Activated CD4-positive, alpha-beta T cell treated with anti-CD3 and anti-CD28 coated beads, Interleukin-2, Interleukin-6, amounts not matched to agents 100 ng/mL and 50 ng/mL, durations not matched to agents 16 hours and 8 hours (primary cell): ENCODE measurements around the gene DAG1.
"Not testable (repeated sequence)": the region's sequence is repeated elsewhere in the genome, so short reads cannot be mapped to it uniquely, and the experiment has no call there.

Experiments used
- DNase-seq: peaks from one replicate; pipeline ENCODE4 v3.0.0-alpha.2; 2020

DAG1 gene

DNA sequence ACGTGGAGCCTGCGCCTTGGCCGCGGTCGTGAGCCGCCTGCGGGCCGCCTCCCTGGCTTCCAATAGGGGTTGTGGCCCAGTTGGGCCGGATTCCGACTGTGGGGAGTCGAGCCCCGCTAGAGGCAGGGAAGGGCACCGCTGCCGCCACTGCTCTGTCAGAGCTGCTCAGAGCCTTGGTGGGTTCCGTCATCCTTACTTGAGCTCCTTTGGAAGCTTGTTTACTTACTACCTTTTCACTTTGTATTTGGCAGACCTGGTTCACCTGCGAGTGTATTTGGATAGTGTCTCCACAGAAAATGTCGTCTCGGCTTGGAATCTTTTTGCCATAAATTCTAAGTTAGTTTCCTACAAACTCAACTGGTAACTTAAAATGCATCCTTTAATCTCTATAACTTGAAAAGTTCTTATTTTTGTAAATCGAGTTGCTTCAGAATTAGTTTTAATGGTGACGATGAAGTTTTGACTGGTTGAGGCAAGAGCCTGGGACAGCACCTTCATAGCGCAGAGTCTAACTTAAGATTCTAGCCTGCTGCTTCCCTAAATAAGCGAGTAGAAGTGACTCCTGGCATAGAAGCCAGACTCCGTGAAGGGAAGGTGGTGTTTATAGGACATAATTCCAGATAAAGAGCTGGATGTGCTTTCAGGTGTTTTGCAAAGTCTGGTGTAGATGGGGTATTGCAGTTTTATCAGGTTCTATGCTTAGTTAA lies 800 bp downstream of the DAG1 start:
- DNase-seq: no peak

- no peak for DNase-seq
Observed at GRCh38 chr3:49471856-49472495, 1.9 kb downstream of the DAG1 start.

DNA sequence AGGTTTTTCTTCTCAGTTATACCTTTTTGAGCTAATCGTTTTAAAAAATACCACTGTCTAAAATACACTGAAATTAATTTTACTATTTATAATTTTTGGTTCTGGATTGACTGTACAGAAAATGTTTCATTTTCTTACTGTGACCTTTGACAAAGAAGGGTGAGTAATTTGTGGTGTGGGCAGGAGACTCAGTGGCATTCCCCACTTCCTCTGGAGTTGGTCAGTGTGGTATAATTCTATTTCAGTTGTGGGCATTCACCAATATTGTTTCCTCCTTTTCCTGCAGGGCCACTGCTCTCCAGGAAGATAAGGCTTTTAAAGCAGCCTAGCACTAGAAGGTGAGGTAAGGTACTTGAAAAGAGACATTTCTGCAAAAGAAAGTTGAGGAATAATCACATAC lies 6.5 kb downstream of the DAG1 start:
- DNase-seq: peak; percentile 68

GRCh38 chr3:49482766-49483165 lies 12.7 kb downstream of the DAG1 start:
- no peak for DNase-seq

GRCh38 chr3:49484471-49484870 lies 14.4 kb downstream of the DAG1 start:
- no peak for DNase-seq

DNA sequence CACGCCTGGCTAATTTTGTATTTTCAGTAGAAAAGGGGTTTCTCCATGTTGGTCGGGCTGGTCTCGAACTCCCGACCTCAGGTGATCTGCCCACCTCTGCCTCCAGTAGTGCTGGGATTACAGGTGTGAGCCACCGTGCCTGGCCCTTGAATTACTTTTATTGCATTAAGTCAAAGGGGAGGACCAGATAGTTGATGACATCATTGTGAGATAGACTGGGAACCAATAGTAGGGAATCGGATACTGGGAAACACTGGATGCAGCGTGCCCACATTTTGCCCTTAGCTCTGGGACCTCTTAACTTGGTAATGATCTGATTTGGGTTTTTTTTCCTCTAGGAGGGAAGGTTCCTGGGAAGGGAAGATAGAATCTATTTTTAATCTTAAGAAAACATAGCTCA lies 19.2 kb downstream of the DAG1 start:
- no peak for DNase-seq

- no peak for DNase-seq
Observed at GRCh38 chr3:49492969-49493368, 22.9 kb downstream of the DAG1 start.

- no peak for DNase-seq
Observed at GRCh38 chr3:49493901-49494300, 23.8 kb downstream of the DAG1 start.

- DNase-seq: no peak
Observed at GRCh38 chr3:49495023-49495422, 25.0 kb downstream of the DAG1 start.

DNA sequence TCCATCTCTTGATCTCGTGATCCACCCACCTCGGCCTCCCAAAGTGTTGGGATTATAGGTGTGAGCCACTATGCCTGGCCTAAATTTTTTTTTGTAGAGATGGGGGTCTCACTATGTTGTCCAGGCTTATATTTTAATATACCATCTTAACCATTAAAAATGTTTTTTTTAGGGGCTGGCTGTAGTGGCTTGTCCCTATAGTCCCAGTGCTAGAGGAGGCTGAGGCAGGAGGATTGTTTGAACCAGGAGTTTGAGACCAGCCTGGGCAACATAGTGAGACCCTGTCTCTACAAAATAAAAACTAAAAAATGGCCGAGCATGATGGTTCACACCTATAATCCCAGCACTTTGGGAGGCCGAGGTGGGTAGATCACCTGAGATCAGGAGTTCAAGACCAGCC lies 26.8 kb downstream of the DAG1 start:
- DNase-seq: not testable (repeated sequence)

GRCh38 chr3:49497606-49498005 lies 27.5 kb downstream of the DAG1 start:
- no peak for DNase-seq

GRCh38 chr3:49498239-49498638 lies 28.2 kb downstream of the DAG1 start:
- DNase-seq: no peak

GRCh38 chr3:49498648-49499047 lies 28.6 kb downstream of the DAG1 start:
- DNase-seq: no peak

DNA sequence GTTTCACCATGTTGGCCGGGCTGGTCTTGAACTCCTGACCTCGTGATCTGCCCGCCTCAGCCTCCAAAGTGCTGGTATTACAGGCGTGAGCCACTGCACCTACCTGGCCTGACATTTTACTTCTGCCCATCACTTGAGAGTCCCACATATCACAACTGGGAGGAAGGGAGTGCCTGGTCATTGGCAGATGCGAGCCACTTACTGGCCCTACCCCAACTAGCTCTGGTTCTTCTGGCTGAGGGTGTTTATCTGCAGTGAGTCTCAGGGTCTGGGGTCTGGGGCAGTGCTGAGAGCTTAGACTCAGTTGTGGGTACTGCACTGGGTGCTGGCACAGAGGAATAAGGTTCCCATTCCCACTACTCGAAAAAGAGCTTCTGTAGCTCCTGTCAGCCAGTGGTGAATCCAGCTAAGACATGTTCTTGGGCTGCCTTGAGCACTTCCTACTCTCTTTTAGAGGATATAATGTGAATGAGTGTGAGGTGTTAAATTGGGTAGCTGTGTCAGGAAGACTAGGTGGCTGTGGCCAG lies 30.2 kb downstream of the DAG1 start:
- no peak for DNase-seq

GRCh38 chr3:49500732-49501609 lies 30.9 kb downstream of the DAG1 start:
- peak; percentile 11 for DNase-seq

DNA sequence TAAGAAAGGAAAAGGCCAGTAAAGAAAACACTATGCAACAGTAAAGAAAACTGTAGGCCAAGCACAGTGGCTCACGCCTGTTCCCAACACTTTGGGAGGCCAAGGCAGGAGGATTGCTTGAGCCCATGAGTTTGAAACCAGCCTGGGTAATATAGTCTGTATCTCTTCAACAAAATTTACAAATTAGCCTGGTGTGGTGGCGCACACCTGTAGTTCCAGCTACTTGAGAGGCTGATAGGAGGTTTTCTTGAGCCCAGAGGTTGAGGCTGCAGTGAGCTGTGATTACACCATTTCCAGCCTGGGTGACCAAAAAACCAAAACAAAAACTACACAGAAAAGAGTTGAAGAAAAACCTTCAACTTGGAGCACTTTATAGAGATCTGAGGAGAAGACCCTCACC lies 31.8 kb downstream of the DAG1 start:
- DNase-seq: no peak

DNA sequence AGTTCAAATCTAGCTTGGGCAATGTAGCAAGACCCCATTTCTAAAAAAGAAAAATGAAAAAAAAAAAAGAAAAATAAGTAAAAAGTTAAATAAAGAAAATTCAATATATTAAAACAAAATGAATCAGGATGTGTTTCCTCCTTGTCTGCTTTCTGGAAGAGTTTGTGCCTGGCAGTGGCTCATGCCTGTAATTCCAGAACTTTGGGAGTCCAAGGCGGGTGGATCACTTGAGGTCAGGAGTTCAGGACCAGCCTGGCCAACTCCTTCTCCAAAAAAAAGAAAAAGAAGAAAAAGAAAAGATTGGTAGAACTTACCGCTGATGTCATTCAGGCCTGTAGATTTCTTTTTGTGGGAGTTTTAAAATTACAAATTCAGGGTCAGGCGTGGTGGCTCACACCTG lies 36.8 kb downstream of the DAG1 start:
- DNase-seq: no peak

GRCh38 chr3:49509028-49509561 lies 39.0 kb downstream of the DAG1 start:
- DNase-seq: no peak

- no peak for DNase-seq
Observed at GRCh38 chr3:49511639-49512038, 41.6 kb downstream of the DAG1 start.

DNA sequence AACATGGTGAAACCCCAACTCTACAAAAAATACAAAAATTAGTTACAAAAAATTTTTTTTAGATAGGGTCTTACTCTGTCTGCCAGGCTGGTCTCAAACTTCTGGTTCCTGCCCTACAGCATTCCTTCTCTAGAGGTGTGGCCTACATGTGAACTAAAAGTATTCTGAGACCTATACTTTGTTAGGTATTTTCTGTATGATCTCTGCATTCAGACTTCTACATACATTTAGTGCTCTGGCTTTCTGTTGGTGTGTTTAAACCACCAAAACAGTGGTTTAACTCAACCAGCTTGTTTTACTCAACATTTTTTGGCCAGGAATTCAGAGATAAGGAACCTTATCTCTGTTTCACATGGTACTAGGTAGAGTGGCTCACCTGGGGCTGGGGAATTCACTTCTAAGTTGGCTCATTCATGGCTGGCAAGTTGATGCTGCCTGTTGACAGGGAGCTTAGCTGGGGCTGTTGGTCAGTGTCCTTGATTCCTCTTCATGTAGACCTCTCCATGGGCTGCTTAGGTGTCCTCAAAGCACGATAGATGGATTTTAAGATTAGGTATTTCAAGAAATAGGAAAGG lies 42.8 kb downstream of the DAG1 start:
- DNase-seq: no peak

- DNase-seq: no peak
Observed at GRCh38 chr3:49513494-49514124, 43.5 kb downstream of the DAG1 start.

GRCh38 chr3:49518016-49518415 lies 47.9 kb downstream of the DAG1 start:
- DNase-seq: no peak
